ENCODE results near the gene SNX21.
"Not testable (repeated sequence)": the region's sequence is repeated elsewhere in the genome, so short reads cannot be mapped to it uniquely, and the experiment has no call there.

Gene SNX21

GRCh38 chr20:45796337-45797065, 37.1 kb upstream of the SNX21 start:
- Histone ChIP-seq H3K27ac (ENCODE audit: low read depth, low read length) (no peak overlapping the region), H4K20me1 (ENCODE audit: low read depth, low read length) (no peaks in the 10 kb centered on the region), H3K4me2 (ENCODE audit: low read depth, low read length, poor library complexity, severe bottlenecking) (no peak overlapping the region), H3K36me3 (ENCODE audit: low read length) (no peaks in the 10 kb centered on the region), H3K27me3 (ENCODE audit: low read length) (no peaks in the 10 kb centered on the region), H3F3A (ENCODE audit: insufficient read depth) (peaks cover 7% of the 10 kb centered on the region), H3K79me2 (ENCODE audit: insufficient read depth, low read length) (peaks cover 12% of the 10 kb centered on the region; the same call in 1 of the 2 replicates), H3K4me3 (ENCODE audit: insufficient read depth, low read length, poor library complexity, severe bottlenecking) (no peak overlapping the region), H3K9ac (ENCODE audit: low read length) (no peak overlapping the region), H3K9me3 (ENCODE audit: insufficient read depth, low read length) (no peaks in the 10 kb centered on the region), H2AFZ (ENCODE audit: low read depth, low read length, severe bottlenecking) (no peak overlapping the region), H3K9me2 (replicated peaks; ENCODE audit: insufficient read depth, low read length) (no peaks in the 10 kb centered on the region)
- no peak for TF ChIP-seq CTCF (IDR thresholded peaks at IDR 0.05; ENCODE audit: insufficient read depth, low read length, poor library complexity, severe bottlenecking)
- no peak for TF ChIP-seq EZH2phosphoT487 (conservative IDR thresholded peaks at IDR 0.05; ENCODE audit: low read length)

DNA sequence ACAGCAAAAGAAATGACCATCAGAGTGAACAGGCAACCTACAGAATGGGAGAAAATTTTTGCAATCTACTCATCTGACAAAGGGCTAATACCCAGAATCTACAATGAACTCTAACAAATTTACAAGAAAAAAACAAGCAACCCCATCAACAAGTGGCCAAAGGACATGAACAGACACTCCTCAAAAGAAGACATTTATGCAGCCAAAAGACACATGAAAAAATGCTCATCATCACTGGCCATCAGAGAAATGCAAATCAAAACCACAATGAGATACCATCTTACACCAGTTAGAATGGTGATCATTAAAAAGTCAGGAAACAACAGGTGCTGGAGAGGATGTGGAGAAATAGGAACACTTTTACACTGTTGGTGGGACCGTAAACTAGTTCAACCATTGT, 36.1 kb upstream of the SNX21 start:
- H3K4me2 ChIP-seq (ENCODE audit: low read depth, low read length, poor library complexity, severe bottlenecking); H3K9me2 ChIP-seq (replicated peaks; ENCODE audit: insufficient read depth, low read length); H2AFZ ChIP-seq (ENCODE audit: low read depth, low read length, severe bottlenecking); H3K79me2 ChIP-seq (ENCODE audit: insufficient read depth, low read length); H4K20me1 ChIP-seq (ENCODE audit: low read depth, low read length); H3K9me3 ChIP-seq (ENCODE audit: insufficient read depth, low read length); H3K27me3 ChIP-seq (ENCODE audit: low read length); H3K9ac ChIP-seq (ENCODE audit: low read length); H3K36me3 ChIP-seq (ENCODE audit: low read length); H3K4me3 ChIP-seq (ENCODE audit: insufficient read depth, low read length, poor library complexity, severe bottlenecking); H3K27ac ChIP-seq (ENCODE audit: low read depth, low read length); H3F3A ChIP-seq (ENCODE audit: insufficient read depth): not testable (repeated sequence)

DNA sequence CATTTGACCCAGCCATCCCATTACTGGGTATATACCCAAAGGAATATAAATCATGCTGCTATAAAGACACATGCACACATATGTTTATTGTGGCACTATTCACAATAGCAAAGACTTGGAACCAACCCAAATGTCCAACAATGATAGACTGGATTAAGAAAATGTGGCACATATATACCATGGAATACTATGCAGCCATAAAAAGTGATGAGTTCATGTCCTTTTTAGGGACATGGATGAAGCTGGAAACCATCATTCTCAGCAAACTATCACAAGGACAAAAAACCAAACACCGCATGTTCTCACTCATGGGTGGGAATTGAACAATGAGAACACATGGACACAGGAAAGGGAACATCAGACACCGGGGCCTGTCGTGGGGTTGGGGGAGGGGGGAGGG, 35.6 kb upstream of the SNX21 start:
- not testable (repeated sequence) for H3K36me3 ChIP-seq (ENCODE audit: low read length); H3K9me2 ChIP-seq (replicated peaks; ENCODE audit: insufficient read depth, low read length); H3K4me2 ChIP-seq (ENCODE audit: low read depth, low read length, poor library complexity, severe bottlenecking); H3K27ac ChIP-seq (ENCODE audit: low read depth, low read length); H3K27me3 ChIP-seq (ENCODE audit: low read length); H3K79me2 ChIP-seq (ENCODE audit: insufficient read depth, low read length); H3F3A ChIP-seq (ENCODE audit: insufficient read depth); H3K9me3 ChIP-seq (ENCODE audit: insufficient read depth, low read length); H4K20me1 ChIP-seq (ENCODE audit: low read depth, low read length); H3K9ac ChIP-seq (ENCODE audit: low read length); H3K4me3 ChIP-seq (ENCODE audit: insufficient read depth, low read length, poor library complexity, severe bottlenecking); H2AFZ ChIP-seq (ENCODE audit: low read depth, low read length, severe bottlenecking)

GRCh38 chr20:45798935-45799642, 34.5 kb upstream of the SNX21 start:
- peak overlapping the region; percentile 19 for H2AFZ ChIP-seq (ENCODE audit: low read depth, low read length, severe bottlenecking)
- peaks cover 7% of the 10 kb centered on the region for H3F3A ChIP-seq (ENCODE audit: insufficient read depth)
- H3K4me3 ChIP-seq (ENCODE audit: insufficient read depth, low read length, poor library complexity, severe bottlenecking): no peak overlapping the region
- no peak overlapping the region for H3K9ac ChIP-seq (ENCODE audit: low read length)
- H3K27me3 ChIP-seq (ENCODE audit: low read length): no peaks in the 10 kb centered on the region
- peak; percentile 38 for TF ChIP-seq CTCF (IDR thresholded peaks at IDR 0.05; ENCODE audit: insufficient read depth, low read length, poor library complexity, severe bottlenecking)
- TF ChIP-seq EZH2phosphoT487 (conservative IDR thresholded peaks at IDR 0.05; ENCODE audit: low read length): no peak
- H3K79me2 ChIP-seq (ENCODE audit: insufficient read depth, low read length): no peaks in the 10 kb centered on the region
- H3K9me3 ChIP-seq (ENCODE audit: insufficient read depth, low read length): no peaks in the 10 kb centered on the region
- no peaks in the 10 kb centered on the region for H3K9me2 ChIP-seq (replicated peaks; ENCODE audit: insufficient read depth, low read length)
- peak overlapping the region; percentile 20; the same call in 1 of the 2 replicates for H3K27ac ChIP-seq (ENCODE audit: low read depth, low read length)
- no peak overlapping the region for H3K4me2 ChIP-seq (ENCODE audit: low read depth, low read length, poor library complexity, severe bottlenecking)
- no peaks in the 10 kb centered on the region for H4K20me1 ChIP-seq (ENCODE audit: low read depth, low read length)
- H3K36me3 ChIP-seq (ENCODE audit: low read length): peaks cover 3% of the 10 kb centered on the region; the same call in 1 of the 2 replicates

All from SU-DHL-6 (cell line).